Measurements from ENCODE around the gene CACNA2D3.

GRCh38 chr3:54705730-54706129 is 583.4 kb downstream of the CACNA2D3 start:
- TF ChIP-seq POLR2A (IDR thresholded peaks at IDR 0.05; ENCODE audit: low read depth, low read length) (no peak), SPI1 (IDR thresholded peaks at IDR 0.05; ENCODE audit: low read depth, low read length) (no peak)

All from GM12891 (cell line).